HCT116 (cell line): Measurements from ENCODE around the gene RPS16. TPM values are rescaled to one million over a fixed set of nuclear protein-coding genes. Genes with fewer than 3 reads are reported as not detected.

ENCODE experiments used
- ATAC-seq: fragments of 200-7000 bp; cut with Tn5 transposase; 2 replicates; pipeline ENCODE4 v1.9.1; 2020; ENCODE audit warnings: mild to moderate bottlenecking, moderate library complexity
- BruUV-seq: library from RNA; stranded (reverse); fragments of 400-500 nt; replicated peaks from 2 replicates; lab custom pipeline; 2021; lab: Mats Ljungman, UMichigan
- CTCF ChIA-PET: fragments of 300-600 bp; sonication (Branson Sonifier 250); formaldehyde crosslinking; loops from one replicate; lab custom pipeline; 2021; ENCODE audit warnings: antibody characterized with exemption; lab: Charles Lee
- POLR2A ChIA-PET: fragments of 300-600, 350-600 bp; sonication (Branson Sonifier 250); formaldehyde crosslinking; loops from one replicate; lab custom pipeline; 2021; ENCODE audit warnings: antibody characterized with exemption; lab: Charles Lee
- RAD21 ChIA-PET, 2 experiments: fragments of 300-600 bp; sonication (Branson Sonifier 250); formaldehyde crosslinking; loops; one replicate each; lab custom pipeline; 2023; ENCODE audit warnings: low total read pairs in 2 of 2; ENCODE audit not compliant: uncharacterized antibody in 2 of 2, unreplicated experiment in 2 of 2, low non-redundant PET in 1 of 2; lab: Charles Lee
- DNase-seq: peaks from one replicate; pipeline ENCODE4 v3.0.0-alpha.2; 2010; ENCODE audit warnings: low read depth, low spot score
- H2AFZ ChIP-seq: fragments of 200-600 bp; shearing (Covaris generic), sonication (generic); 2 replicates; pipeline ENCODE4 v1.6.1; 2017; ENCODE audit warnings: low read depth, mixed run types, mixed read lengths, antibody characterized with exemption, low read length; ENCODE audit not compliant: poor library complexity, severe bottlenecking
- H3K27ac ChIP-seq: 2 replicates; pipeline ENCODE4 v1.5.1; 2012; ENCODE audit warnings: low read depth, low read length
- H3K27me3 ChIP-seq: fragments of 200-600 bp; sonication (generic); 2 replicates; pipeline ENCODE4 v1.6.1; 2016; ENCODE audit warnings: mixed run types, low read length, mixed read lengths; ENCODE audit not compliant: insufficient read depth
- H3K36me3 ChIP-seq, 2 experiments: fragments of 200-500 bp in 1 of 2; fragments of 200-600 bp in 1 of 2; sonication (Bioruptor generic) in 1 of 2; sonication (generic) in 1 of 2; 2 replicates each; pipeline versions ENCODE4 v1.5.1 to v1.6.1; 2014 to 2016; ENCODE audit warnings: low read length in 2 of 2, inconsistent platforms in 1 of 2, mixed read lengths in 1 of 2, mixed run types in 1 of 2; ENCODE audit not compliant: insufficient read depth in 2 of 2, control insufficient read depth in 1 of 2
- H3K4me1 ChIP-seq, 2 experiments: fragments of 200-600 bp in 1 of 2; sonication (generic) in 1 of 2; 2 replicates each; pipeline versions ENCODE4 v1.5.1 to v1.6.1; 2012 to 2017; ENCODE audit warnings: low read length in 2 of 2, inconsistent platforms in 1 of 2, mild to moderate bottlenecking in 1 of 2, mixed read lengths in 1 of 2, mixed run types in 1 of 2, moderate library complexity in 1 of 2; ENCODE audit not compliant: insufficient read depth in 2 of 2, control insufficient read depth in 1 of 2
- H3K4me2 ChIP-seq: fragments of 200-600 bp; sonication (generic); 2 replicates; pipeline ENCODE4 v1.6.1; 2017; ENCODE audit warnings: mixed run types, low read length, mixed read lengths
- H3K4me3 ChIP-seq, 2 experiments: fragments of 200-600 bp in 1 of 2; sonication (generic) in 1 of 2; replicated peaks in 1 of 2; 2 replicates each; pipeline ENCODE4 v1.5.1; 2011 to 2016; ENCODE audit warnings: low read length in 2 of 2, control low read depth in 1 of 2, low read depth in 1 of 2, mild to moderate bottlenecking in 1 of 2, mixed read lengths in 1 of 2, mixed run types in 1 of 2
- H3K79me2 ChIP-seq: fragments of 200-600 bp; sonication (generic); 2 replicates; pipeline ENCODE4 v1.6.1; 2017; ENCODE audit warnings: mild to moderate bottlenecking, mixed run types, low read length, moderate library complexity, mixed read lengths; ENCODE audit not compliant: insufficient read depth
- H3K9ac ChIP-seq: fragments of 200-600 bp; sonication (generic); 2 replicates; pipeline ENCODE4 v1.6.1; 2016; ENCODE audit warnings: low read length, mixed read lengths
- H3K9me2 ChIP-seq: fragments of 200-600 bp; sonication (generic), shearing (Covaris generic); 2 replicates; pipeline ENCODE4 v1.6.1; 2017; ENCODE audit warnings: mixed run types, mild to moderate bottlenecking, moderate library complexity; ENCODE audit not compliant: insufficient read depth
- H3K9me3 ChIP-seq, 2 experiments: fragments of 200-500 bp in 1 of 2; fragments of 200-600 bp in 1 of 2; sonication (Bioruptor generic) in 1 of 2; sonication (generic) in 1 of 2; 2 replicates each; pipeline ENCODE4 v1.6.1; 2014 to 2017; ENCODE audit warnings: low read length in 2 of 2, mixed read lengths in 2 of 2, inconsistent platforms in 1 of 2, low read depth in 1 of 2, mild to moderate bottlenecking in 1 of 2, mixed run types in 1 of 2, moderate library complexity in 1 of 2; ENCODE audit not compliant: control insufficient read depth in 1 of 2, insufficient read depth in 1 of 2
- H4K20me1 ChIP-seq: fragments of 200-600 bp; sonication (generic), shearing (Covaris generic); 2 replicates; pipeline ENCODE4 v1.6.1; 2017; ENCODE audit warnings: mixed run types, mild to moderate bottlenecking, moderate library complexity; ENCODE audit not compliant: insufficient read depth
- CBX3 ChIP-seq: IDR thresholded peaks from 2 replicates; pipeline ENCODE4 v1.6.1; 2012; ENCODE audit warnings: low read depth
- EGR1 ChIP-seq: IDR thresholded peaks from 2 replicates; pipeline ENCODE4 v1.6.1; 2012; ENCODE audit warnings: low read depth
- EZH2 ChIP-seq: fragments of 200-600 bp; sonication (generic); IDR thresholded peaks from 2 replicates; pipeline ENCODE4 v1.6.1; 2017; ENCODE audit warnings: antibody characterized with exemption, mixed run types
- JUND ChIP-seq: IDR thresholded peaks from 2 replicates; pipeline ENCODE4 v1.6.1; 2012
- POLR2A ChIP-seq: IDR thresholded peaks from 2 replicates; pipeline ENCODE4 v1.7.0; 2011; ENCODE audit warnings: borderline replicate concordance; ENCODE audit not compliant: insufficient read depth, insufficient read length; ENCODE audit errors: extremely low read depth
- POLR2AphosphoS5 ChIP-seq: IDR thresholded peaks from 2 replicates; pipeline ENCODE4 v1.6.1; 2011; ENCODE audit warnings: mild to moderate bottlenecking, low read depth, low read length, moderate library complexity
- RAD21 ChIP-seq: IDR thresholded peaks from 2 replicates; pipeline ENCODE4 v1.6.1; 2012; ENCODE audit warnings: low read depth, mild to moderate bottlenecking
- SP1 ChIP-seq: IDR thresholded peaks from 2 replicates; pipeline ENCODE4 v1.6.1; 2012; ENCODE audit warnings: low read depth
- SRF ChIP-seq: IDR thresholded peaks from 2 replicates; pipeline ENCODE4 v1.6.1; 2012; ENCODE audit warnings: low read depth
- TCF7L2 ChIP-seq: IDR thresholded peaks from 2 replicates; pipeline ENCODE4 v1.7.0; 2011; ENCODE audit warnings: borderline replicate concordance, inconsistent platforms; ENCODE audit not compliant: insufficient read depth, insufficient read length; ENCODE audit errors: extremely low read depth
- YY1 ChIP-seq: IDR thresholded peaks from 2 replicates; pipeline ENCODE4 v1.6.1; 2011; ENCODE audit warnings: low read length, low read depth, moderate library complexity, mild to moderate bottlenecking; ENCODE audit not compliant: insufficient replicate concordance; ENCODE audit errors: extremely low read depth
- ZBTB33 ChIP-seq: IDR thresholded peaks from 2 replicates; pipeline ENCODE4 v1.6.1; 2011; ENCODE audit warnings: mild to moderate bottlenecking, low read length, moderate library complexity; ENCODE audit not compliant: insufficient replicate concordance; ENCODE audit errors: extremely low read depth
- ZNF274 ChIP-seq: fragments of 200-500 bp; sonication (Bioruptor generic); IDR thresholded peaks from 2 replicates; pipeline ENCODE4 v1.6.1; 2014; ENCODE audit warnings: mild to moderate bottlenecking, low read depth, low read length, inconsistent platforms
- intact Hi-C: fragments of 100-400 bp; cut with micrococcal nuclease; formaldehyde crosslinking; loops from 2 replicates; pipeline ENCODE4 v1.10.0; 2022
- total RNA-seq: library from RNA; stranded (reverse); gene quantifications from one replicate; pipeline ENCODE4 v1.2.1, GENCODE V29; 2021; ENCODE audit not compliant: unreplicated experiment

Gene RPS16
- total RNA-seq, 1 experiment from 2014 or later = 3,365 TPM

- TF ChIP-seq SP1 (no peak), YY1 (no peak), JUND (no peak), SRF (no peak), TCF7L2 (no peak), EZH2 (no peak), ZNF274 (no peak), EGR1 (no peak)
- TF ChIP-seq, all 23 proteins: peak for 0
Measured at GRCh38 chr19:39410831-39411080, 25.0 kb downstream of the RPS16 start (continued).

- peak overlapping the region; percentile 100 for H3K27ac ChIP-seq
- ChIA-PET POLR2A (interaction anchor here (1.3 to 4.1 kb wide), 2 partner anchors 12 to 26 kb away, joined by 11 to 57 read pairs; partner anchors contain the start of gene RPS16), CTCF (interaction anchor here (1.0 kb wide), 1 partner anchor 31 kb away, joined by 5 read pairs; no protein-coding TSS in a partner anchor), RAD21 (no interaction called here)
- H3K27me3 ChIP-seq = no peaks in the 10 kb centered on the region
- no peaks in the 10 kb centered on the region for H3K9me3 ChIP-seq
- H3K79me2 ChIP-seq = peaks cover 37% of the 10 kb centered on the region
- ATAC-seq = peak; percentile 26
- H3K36me3 ChIP-seq = peaks cover 2 to 12% of the 10 kb centered on the region in 2 experiments; a peak in 1 of 4 replicates
- H3K9me2 ChIP-seq = no peaks in the 10 kb centered on the region
- TF ChIP-seq ZBTB33 = no peak
- no peak for TF ChIP-seq CBX3
- TF ChIP-seq POLR2AphosphoS5 = peak; percentile 62
- peak; percentile 42 for TF ChIP-seq POLR2A
- no peak for TF ChIP-seq RAD21
- peak overlapping the region; percentile 92 for H3K4me2 ChIP-seq
- no TSS peak for BruUV-seq
- H4K20me1 ChIP-seq = peaks cover 5% of the 10 kb centered on the region; the same call in 1 of the 2 replicates
- peak overlapping the region; percentile 97 for H3K9ac ChIP-seq
- no peak overlapping the region for H2AFZ ChIP-seq
- DNase-seq = peak; percentile 54
- intact Hi-C loops = loop anchor here (5.0 kb wide), 1 partner anchor 68 kb away; the partner anchor contains the start of gene SAMD4B
- peak overlapping the region; percentile 90 to 98 for H3K4me3 ChIP-seq
- H3K4me1 ChIP-seq = peaks cover 43 to 77% of the 10 kb centered on the region in 2 experiments
Measured at GRCh38 chr19:39410017-39410830, 25.5 kb downstream of the RPS16 start.
